Measurements from ENCODE around the gene EPB41L5.

DNA sequence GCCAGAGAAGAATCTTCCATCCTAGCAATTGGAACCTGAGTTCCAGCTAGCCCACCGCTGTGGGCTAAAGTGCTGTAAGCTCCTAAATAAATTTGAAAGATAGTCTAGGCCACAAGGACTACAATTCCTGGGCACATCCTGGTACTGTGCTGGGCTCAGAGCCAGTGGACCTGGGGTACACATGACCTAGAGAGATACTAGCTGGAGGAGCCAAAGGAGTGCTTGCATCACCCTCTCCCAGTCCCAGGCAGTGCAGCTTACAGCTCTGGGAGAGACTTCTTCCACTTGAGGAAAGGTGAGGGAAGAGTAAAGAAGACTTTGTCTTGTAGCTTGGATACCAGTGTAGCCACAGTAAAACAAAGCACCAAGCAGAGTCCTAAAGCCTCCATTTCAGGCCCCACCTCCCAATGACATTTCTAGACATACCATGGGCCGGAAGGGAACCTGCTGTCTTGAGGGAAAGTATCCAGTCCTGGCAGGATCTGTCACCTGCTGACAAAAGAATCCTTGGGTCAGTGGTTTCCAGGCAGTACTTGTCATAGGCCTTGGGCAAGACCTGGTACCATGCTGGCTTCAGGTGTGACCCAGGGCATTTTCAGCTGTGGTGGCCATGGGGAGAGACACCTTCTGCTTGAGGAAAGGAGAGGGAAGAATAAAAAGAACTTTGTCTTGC lies 120.8 kb downstream of the EPB41L5 start:
- no peak for TF ChIP-seq CTCF (IDR thresholded peaks at IDR 0.05; ENCODE audit: low read length)
- TF ChIP-seq EZH2 (optimal IDR thresholded peaks at IDR 0.05; ENCODE audit: low read depth, low read length), result no peak
